NOMO-1 treated with DMSO at 0.1 percent for 48 hours (cell line): ENCODE measurements around the gene KIF2A.
A peak's percentile ranks its signal among the peaks of the same experiment; 100 is the strongest.

ENCODE experiments used
- DNase-seq: peaks from one replicate; lab custom pipeline; 2025; ENCODE audit not compliant: unreplicated experiment; lab: John Stamatoyannopoulos, UW

Gene KIF2A

GRCh38 chr5:62327138-62328053 is 21.4 kb downstream of the KIF2A start:
- no peak for DNase-seq

GRCh38 chr5:62328772-62329491 is 22.9 kb downstream of the KIF2A start:
- DNase-seq = no peak

- no peak for DNase-seq
Measured at GRCh38 chr5:62330302-62330701, 24.3 kb downstream of the KIF2A start.

GRCh38 chr5:62331921-62332320 is 25.9 kb downstream of the KIF2A start:
- no peak for DNase-seq

DNA sequence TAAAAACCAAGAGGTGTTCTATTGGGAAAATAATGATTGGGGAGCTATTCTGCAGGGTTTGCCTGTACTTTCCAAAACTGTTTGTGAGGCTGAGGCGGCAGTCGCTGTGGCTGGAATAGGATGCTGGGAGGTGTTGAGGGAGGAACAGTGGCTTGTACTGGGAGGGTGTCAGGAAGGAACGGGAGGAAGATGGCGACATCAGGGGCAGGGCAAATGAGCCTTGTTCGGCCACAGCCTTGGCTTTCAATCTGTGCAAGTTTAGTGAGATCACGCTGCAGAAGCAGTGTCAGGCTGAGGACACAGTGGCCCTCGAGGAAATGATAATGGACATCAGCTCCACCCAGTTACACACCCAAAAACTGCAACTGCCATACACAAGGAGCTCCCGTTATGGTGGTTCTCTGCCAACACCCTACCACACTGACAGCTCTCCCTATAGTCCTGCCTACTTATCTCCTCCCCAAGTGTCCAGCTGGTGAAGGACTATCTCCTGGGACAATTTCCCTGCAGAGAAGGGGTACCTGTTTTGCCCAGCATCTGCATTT is 27.3 kb downstream of the KIF2A start:
- no peak for DNase-seq

DNA sequence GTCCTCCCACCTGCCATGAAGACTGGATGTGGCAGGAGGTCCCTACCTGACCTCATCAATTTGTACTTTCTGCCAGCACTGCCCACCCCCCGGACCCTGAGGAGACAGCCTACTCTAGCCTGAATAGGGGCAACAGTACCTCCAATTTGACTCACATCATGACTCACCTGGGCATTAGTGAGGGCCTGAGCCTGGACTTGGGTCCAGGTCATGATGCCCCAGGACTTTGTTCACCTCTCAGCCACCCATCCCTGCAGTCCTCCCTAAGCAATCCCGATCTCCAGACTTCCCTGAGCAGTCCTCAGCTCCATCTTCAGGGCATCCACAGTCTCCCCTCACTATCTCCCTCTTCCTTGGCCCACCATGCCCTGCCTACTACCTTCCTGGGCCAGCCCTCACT is 28.1 kb downstream of the KIF2A start:
- DNase-seq = no peak

DNA sequence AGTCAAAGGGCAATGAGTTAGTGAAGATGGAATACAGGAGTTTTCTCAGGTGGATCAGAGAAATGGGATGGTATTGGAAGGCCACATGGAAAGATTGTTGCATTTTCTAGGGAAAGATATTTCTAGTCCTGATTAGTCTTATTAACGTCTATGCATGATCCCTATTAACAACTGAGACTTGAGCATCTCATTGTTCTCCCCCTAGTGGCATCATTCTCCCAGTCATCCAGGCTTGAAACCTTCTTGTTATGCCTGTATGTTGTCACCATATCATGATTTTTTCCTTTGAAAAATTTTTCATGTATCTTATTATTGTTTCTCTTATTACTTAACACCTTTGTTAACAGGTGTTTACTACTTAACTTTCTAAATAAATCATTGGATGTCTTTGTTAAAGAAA is 34.4 kb downstream of the KIF2A start:
- DNase-seq = no peak

DNA sequence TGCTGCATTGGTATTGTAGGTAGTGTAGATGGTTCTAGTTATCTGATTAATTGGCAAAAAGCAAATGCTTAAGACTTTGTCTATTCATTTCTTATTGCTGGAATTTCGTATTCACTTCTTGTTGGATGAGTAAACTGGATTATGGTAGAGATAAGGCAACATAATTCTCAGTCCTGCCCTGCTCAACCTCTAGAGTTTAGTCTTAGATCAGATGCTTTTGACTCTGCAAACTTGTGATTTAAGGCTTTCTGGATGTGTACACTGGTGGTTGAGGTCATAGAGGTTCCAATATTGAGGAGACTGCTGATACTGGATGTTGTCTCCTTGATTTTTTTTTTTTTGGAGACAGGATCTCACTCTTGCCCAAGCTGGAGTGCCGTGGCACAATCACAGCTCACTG is 35.0 kb downstream of the KIF2A start:
- DNase-seq = no peak

- no peak for DNase-seq
Measured at GRCh38 chr5:62341783-62342475, 35.9 kb downstream of the KIF2A start.

DNA sequence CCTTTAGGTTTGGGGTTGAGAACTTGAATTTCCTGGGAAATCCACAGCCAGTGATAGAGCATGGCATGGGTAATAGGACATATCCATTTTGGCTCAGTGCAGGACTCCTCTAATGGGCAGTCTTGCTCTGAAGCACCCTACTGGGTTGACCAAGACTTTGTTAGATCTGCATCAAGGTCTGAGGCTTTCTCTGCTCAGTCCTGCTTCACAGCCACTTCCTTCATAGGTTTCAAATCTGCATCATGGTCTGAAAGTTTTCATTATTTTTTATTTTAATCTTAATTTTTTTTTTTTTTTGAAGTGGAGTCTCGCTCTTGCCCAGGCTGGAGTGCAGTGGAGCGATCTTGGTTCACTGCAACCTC is 36.5 kb downstream of the KIF2A start:
- no peak for DNase-seq

DNA sequence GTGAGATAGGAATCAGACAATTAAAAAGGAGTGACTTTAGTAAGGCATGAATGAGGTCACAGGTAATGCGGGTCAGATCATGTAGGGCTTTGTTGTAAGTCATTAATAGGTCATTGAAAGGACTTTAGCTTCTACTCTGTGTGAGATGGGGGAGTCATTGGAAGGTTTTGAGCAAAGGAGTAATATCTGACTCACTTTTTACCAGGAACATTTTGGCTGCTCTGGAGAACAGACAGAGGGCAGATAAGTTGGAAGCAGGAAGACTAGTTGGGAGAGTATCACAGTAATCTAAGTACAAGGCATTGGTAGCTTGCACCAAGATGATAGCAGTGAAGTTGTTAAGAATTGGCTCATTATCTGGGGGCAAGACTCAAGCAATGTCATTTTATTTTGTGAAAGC is 37.4 kb downstream of the KIF2A start:
- DNase-seq = no peak

- no peak for DNase-seq
Measured at GRCh38 chr5:62346748-62347147, 40.7 kb downstream of the KIF2A start.

GRCh38 chr5:62347928-62348327 is 41.9 kb downstream of the KIF2A start:
- no peak for DNase-seq

DNA sequence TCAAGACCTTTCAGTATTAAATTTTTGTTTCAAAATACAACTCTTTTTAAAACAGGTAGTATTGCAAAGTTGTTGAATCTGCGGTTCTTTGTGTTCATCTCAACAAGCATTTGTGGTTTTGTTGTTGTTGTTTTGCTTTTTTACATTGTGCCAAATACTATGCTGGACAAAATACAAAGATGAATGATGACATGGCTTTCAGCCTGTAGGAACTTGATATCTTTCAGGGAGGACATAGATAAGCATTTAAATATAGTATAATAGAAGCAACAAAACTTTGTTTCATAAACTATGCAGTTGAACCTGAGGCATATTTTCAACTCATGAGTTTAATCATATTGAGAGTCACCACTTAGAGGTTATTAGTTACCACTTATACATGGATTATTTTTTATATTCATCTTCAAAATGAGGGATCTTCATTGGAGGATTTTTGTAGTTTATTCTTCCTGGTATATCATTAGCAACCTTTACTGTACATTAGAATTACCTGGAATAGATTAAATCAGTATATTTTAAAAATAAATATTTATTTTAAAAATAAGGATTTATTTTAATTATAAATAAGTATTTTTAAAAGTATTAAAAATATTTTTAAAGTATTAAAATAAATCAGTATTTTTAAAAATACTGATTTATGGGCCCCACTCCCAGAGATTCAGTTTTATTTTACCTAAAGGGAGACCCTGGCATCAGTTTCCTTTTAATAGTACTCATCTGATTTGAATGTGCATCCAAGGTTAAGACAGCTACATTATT is 42.9 kb downstream of the KIF2A start:
- DNase-seq = no peak

DNA sequence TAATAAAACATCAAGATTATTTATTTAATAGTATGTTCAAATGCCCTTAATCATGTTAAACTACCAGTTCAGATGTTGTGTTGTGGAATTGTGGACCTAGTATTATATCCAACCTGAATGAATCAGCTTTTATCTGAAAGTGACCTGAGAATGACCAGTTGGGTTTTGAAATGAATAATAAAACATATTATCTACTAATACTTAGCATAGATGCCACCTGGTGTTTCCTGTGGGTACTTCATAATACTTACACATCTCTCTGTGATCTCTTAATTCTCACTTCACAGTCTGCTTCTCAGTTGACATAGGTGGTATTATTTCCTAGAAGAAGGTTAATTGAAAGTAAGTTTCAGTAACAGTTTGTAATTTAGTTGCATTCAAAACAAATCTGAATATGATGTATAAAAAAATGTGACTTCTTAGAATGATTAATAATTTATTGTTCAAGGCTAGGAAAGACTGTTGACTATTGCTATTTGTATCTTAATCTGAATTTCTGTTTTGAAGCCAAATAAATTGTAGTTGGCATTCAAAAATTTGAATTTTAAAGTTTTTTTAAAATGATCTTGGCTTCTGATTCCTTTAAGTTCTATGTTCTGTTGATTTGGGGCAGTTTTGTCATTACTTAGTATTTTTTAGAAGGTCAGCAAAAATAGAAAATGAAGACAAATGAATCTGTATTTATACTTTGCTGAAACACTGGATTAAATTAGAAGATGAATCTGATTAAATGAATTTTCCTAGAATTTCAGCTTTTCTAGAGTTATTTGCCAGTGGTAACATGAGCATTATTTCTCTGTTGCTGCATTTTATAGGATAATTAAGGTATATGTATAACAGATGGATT is 48.2 kb downstream of the KIF2A start:
- DNase-seq = peak; percentile 36

DNA sequence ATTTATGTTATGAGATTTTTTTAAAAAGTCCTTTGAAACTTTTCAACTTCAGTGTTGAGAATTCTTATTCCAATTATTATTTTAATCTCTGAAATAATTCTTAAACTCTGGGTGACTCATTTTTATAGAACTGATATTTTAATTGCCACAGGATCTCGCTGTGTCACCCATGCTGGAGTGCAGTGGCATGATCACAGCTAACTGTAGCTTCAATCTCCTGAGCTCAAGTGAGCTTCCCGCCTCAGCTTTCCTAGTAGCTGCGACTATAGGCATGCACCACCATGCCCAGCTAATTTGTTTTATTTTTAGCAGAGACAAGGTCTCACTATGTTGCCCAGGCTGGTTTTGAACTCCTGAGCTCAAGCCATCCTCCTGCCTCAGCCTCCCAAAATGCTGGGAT is 56.7 kb downstream of the KIF2A start:
- DNase-seq = no peak

DNA sequence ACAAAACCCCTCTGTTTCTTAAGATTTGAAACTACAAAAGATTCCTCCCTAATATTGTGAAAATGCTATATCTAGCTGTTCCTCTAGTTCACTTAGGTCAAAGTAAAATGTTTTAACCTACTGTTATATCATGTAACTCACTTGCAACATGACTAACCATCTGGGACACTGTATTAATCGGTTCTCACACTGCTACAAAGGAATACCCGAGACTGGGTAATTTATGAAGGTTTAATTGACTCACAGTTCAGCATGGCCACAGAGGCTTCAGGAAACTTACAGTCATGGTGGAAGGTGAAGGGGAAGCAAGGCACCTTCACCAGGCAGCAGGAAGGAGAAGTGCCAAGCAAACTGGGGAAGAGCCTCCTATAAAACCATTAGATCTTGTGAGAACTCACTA is 63.0 kb downstream of the KIF2A start:
- no peak for DNase-seq

GRCh38 chr5:62371409-62371808 is 65.4 kb downstream of the KIF2A start:
- DNase-seq = no peak

DNA sequence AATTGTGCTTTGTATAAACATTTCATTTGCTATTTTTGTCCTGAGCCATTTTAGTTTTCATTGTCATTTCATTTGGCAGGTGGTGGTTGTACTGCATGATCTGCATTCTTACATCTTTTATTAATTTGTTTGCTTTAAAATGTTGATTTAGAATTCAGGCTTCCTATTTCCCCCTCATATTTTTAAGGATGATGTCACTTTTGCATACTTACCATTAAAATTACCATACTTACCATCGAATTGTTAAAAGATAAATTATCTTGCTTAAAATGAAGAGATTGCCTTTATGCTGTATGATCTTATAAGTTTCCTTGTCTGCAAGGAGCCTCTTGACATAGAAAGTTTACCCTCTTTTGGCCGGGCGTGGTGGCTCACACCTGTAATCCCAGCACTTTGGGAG is 66.6 kb downstream of the KIF2A start:
- no peak for DNase-seq

- no peak for DNase-seq
Measured at GRCh38 chr5:62373382-62373781, 67.4 kb downstream of the KIF2A start.
